Measurements from ENCODE around the gene DRC1.

Gene DRC1

DNA sequence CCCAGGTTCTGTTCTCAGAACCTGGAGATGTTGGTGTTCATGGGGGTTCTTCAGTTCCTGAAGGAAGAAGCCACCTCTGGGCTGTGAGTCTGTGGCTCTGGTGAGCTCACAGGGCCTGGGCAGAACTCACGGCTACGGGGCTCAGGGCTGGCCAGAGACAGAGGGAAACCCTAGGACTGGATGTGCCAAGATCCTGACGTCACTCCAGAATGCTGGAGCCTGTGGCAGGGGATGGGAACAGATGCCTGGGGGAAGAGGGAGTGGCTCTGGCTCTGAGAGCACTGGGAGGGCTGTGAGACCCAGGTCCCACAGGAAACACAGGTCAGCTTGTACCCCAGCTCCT, 76.2 kb downstream of the DRC1 start, which contains the start of gene OTOF:
Gene OTOF (minus strand): TSS at position 214 of the 343 bp plus-strand sequence.
- TF ChIP-seq, protein P1, sequence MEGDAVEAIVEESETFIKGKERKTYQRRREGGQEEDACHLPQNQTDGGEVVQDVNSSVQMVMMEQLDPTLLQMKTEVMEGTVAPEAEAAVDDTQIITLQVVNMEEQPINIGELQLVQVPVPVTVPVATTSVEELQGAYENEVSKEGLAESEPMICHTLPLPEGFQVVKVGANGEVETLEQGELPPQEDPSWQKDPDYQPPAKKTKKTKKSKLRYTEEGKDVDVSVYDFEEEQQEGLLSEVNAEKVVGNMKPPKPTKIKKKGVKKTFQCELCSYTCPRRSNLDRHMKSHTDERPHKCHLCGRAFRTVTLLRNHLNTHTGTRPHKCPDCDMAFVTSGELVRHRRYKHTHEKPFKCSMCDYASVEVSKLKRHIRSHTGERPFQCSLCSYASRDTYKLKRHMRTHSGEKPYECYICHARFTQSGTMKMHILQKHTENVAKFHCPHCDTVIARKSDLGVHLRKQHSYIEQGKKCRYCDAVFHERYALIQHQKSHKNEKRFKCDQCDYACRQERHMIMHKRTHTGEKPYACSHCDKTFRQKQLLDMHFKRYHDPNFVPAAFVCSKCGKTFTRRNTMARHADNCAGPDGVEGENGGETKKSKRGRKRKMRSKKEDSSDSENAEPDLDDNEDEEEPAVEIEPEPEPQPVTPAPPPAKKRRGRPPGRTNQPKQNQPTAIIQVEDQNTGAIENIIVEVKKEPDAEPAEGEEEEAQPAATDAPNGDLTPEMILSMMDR (IDR thresholded peaks at IDR 0.05; ENCODE audit: insufficient read depth, low read depth, low read length, missing control alignments): no peak
- H3K4me3 ChIP-seq (ENCODE audit: low read depth, low read length): no peak within 1 kb of the TSS
- no peak for DNase-seq (ENCODE audit: low read depth)

DNA sequence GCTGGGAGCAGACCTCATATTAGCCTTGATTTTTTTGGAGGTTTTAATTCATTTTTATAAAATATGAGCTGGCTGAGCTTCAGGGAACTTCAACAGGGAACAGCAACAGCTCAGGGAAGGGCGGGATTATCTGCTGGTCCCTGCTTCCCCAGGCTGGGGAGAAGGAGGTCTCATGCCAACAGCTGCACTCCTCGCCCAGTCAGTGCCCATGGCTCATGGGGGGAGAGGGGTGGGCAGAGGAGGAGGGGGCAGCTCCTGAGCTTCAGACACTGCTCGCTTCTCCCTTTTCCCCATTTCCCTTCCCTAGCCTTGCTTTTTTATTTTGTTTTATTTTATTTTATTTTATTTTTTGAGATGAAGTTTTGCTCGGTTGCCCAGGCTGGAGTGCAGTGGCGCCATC, 76.6 kb downstream of the DRC1 start:
- no peak for DNase-seq (ENCODE audit: low read depth)
- TF ChIP-seq, protein P1 (IDR thresholded peaks at IDR 0.05; ENCODE audit: insufficient read depth, low read depth, low read length, missing control alignments): no peak
- no peak overlapping the region for H3K4me3 ChIP-seq (ENCODE audit: low read depth, low read length)

DNA sequence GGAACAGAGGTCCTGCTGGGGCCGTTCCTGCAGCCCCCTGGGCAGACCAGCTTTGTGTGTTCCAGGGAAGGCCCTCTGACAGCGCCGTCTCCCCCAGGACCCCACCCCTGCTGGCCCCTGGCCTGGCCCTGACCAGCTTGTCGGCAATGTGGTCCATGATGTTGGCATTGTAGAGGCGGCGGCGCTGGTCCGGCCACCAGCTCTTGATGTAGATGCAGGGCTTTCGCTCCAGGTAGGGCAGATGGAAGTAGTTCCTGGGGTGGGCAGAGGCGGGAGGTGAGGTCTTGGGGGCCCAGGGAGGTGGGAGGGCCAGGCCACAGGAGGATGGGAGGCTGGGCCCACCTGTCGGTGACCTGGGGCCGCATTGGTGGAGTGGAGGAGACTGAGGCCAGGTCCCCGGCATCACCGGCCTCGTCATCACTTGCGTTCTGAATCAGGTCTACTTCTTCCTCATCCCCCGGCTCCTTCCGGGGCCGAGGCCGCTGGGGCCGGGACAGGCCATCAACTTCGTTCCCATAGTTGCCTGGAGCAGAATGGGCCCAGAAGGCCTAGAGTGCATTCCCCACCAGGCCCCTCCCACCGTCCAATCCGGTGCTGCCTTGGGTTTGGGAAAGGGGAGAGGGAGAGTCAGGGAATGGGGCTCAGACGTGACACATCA, 77.5 kb downstream of the DRC1 start:
- no peak for DNase-seq (ENCODE audit: low read depth)
- TF ChIP-seq, protein P1 (IDR thresholded peaks at IDR 0.05; ENCODE audit: insufficient read depth, low read depth, low read length, missing control alignments): no peak
- no peak overlapping the region for H3K4me3 ChIP-seq (ENCODE audit: low read depth, low read length)

DNA sequence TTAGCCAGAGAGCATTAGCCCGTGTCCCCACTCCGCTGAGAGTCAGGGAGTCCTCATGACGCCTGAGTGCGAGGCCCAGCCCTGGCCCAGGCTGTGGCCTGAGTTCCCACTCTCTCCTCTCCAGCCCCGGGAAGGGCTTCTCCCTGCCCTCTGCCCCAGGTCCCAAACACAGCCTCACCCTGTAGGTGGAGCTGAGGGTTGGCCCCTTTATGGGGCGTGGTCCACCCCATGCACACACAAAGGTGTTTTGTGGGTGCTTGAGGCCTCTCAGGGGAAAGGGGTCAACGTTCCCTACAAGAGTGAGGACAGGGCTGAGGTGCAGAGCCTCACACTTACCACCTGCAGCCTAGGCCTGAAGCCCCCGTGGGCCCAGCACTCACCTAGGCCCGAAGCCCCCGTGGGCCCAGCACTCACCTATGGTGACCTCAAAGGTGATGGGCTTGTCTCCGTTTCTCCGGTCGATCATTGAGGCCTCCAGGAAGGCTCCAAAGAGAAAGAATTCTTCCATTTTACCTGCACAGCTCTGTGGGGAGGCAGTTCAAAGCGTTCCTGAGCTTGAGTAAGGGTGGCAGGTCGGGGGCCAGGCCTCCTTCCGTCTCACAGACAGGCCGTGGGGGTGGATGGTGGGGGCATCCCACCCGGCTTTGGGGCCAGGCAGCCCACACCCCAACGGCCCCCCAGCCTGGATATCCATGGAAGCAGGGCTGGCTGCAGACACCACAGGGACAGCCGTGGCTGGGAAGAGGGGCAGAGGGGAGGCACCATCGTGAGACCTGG, 78.3 kb downstream of the DRC1 start:
- DNase-seq (ENCODE audit: low read depth): no peak

DNA sequence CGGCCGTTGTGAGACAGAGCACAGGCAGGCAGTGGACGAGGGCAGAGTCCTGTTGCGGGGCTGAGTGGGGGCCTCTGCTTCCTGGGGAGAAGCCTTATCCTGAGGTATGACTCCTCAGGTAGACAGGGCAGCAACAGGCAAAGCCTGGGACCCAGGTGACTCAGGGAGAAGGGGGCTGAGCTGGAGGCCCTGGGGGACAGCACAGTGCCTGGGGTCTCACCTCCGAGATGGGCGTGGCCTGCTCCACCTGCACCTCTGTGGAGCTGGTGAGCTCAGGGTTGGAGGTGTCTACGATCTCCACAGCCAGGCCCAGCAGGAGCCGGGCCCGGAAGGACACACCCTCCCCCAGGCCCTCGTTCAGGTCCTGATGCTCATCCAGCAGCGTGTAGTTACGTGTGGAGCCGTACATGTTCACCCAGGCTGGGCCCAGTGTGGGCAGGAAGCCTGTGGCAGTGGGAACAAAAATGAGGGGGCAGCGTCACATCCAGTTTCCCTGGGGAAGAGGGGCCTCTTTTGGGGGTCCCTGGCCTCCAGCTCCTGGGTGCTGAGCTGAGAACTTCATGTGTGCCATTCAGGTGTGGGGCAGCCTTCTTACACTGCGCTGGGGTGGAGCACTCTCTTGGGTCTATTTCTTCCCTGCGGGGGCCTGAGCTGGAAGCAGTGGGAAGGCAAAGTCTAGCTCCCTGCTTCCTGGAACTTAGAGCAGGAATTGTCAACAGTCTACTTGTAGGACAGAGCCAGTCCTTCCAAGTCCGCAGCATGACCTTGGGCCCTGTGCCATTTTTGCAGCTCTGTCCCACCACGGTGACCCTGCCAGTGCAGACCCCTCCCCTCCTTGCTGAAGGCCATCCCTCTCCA, 79.1 kb downstream of the DRC1 start:
- no peak overlapping the region for H3K4me3 ChIP-seq (ENCODE audit: low read depth, low read length)
- DNase-seq (ENCODE audit: low read depth): no peak
- TF ChIP-seq, protein P1 (IDR thresholded peaks at IDR 0.05; ENCODE audit: insufficient read depth, low read depth, low read length, missing control alignments): no peak

More for the DNA sequence above, 78.3 kb downstream of the DRC1 start:
- H3K4me3 ChIP-seq (ENCODE audit: low read depth, low read length): no peak overlapping the region
- TF ChIP-seq, protein P1 (IDR thresholded peaks at IDR 0.05; ENCODE audit: insufficient read depth, low read depth, low read length, missing control alignments): no peak

DNA sequence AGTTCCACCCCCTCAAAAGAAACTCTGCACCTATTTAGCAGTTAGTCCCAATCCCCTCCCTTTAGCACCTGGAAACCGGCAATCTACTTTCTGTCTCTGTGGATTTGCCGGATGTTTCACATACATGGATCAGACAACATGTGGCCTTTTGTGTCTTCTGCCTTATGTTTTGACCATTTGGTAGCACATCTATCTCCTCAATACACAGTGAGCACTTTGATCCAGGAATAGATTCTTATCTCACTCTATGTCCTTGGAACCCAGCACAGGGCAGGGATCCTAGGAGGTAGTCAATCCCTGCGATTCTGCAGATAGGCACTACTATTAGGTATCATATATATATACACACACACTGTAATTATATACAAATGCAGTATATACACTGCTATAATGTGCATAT, 80.0 kb downstream of the DRC1 start:
- H3K4me3 ChIP-seq (ENCODE audit: low read depth, low read length): no peak overlapping the region
- TF ChIP-seq, protein P1 (IDR thresholded peaks at IDR 0.05; ENCODE audit: insufficient read depth, low read depth, low read length, missing control alignments): no peak
- DNase-seq (ENCODE audit: low read depth): no peak
